GM12874 (cell line): Measurements from ENCODE around the gene RNF25.

Experiments used
- CTCF ChIP-seq: IDR thresholded peaks from 2 replicates; pipeline ENCODE4 v1.5.1; 2011; ENCODE audit warnings: low read depth, mild to moderate bottlenecking, control low read depth, low read length, moderate library complexity; ENCODE audit not compliant: insufficient read depth

The RNF25 gene

GRCh38 chr2:218701806-218702205 is 30.0 kb upstream of the RNF25 start:
- no peak for TF ChIP-seq CTCF

GRCh38 chr2:218698885-218699284 is 27.1 kb upstream of the RNF25 start:
- no peak for TF ChIP-seq CTCF

- TF ChIP-seq CTCF = no peak
These were observed 22.8 kb upstream of the RNF25 start for GRCh38 chr2:218694405-218695145.

GRCh38 chr2:218691234-218691633 is 19.4 kb upstream of the RNF25 start:
- no peak for TF ChIP-seq CTCF

GRCh38 chr2:218687400-218688060 is 15.7 kb upstream of the RNF25 start:
- peak; percentile 52 for TF ChIP-seq CTCF

GRCh38 chr2:218680061-218680460 is 8.3 kb upstream of the RNF25 start:
- TF ChIP-seq CTCF = no peak

GRCh38 chr2:218679119-218679518 is 7.3 kb upstream of the RNF25 start:
- TF ChIP-seq CTCF = no peak
